ENCODE data around the gene GRM5. TPM values are rescaled to one million over a fixed set of nuclear protein-coding genes. Genes with fewer than 3 reads are reported as not detected.

Gene GRM5
- total RNA-seq, 1 experiment from 2014 or later = not detected

Other genes with a start within 250 kb of the GRM5 start
- 2.0 and 2.3 TPM in 2 replicates for gene TYR, start 111.9 kb upstream of the GRM5 start, total RNA-seq (2014; rRNA removed; shearing (Covaris generic))

Data from RPMI7951 (cell line).